GM12891 (cell line): ENCODE results near the gene DUSP22.

Source experiments
- POLR2A ChIP-seq: IDR thresholded peaks from 2 replicates; pipeline ENCODE4 v1.6.1; 2011; ENCODE audit warnings: low read depth, low read length, control low read depth
- POLR2AphosphoS5 ChIP-seq: IDR thresholded peaks from 2 replicates; pipeline ENCODE4 v1.6.1; 2011; ENCODE audit warnings: low read depth, low read length, control low read depth
- POU2F2 ChIP-seq: IDR thresholded peaks from 2 replicates; pipeline ENCODE4 v1.6.1; 2011; ENCODE audit warnings: low read depth, mild to moderate bottlenecking, control low read depth, low read length, moderate library complexity

DNA sequence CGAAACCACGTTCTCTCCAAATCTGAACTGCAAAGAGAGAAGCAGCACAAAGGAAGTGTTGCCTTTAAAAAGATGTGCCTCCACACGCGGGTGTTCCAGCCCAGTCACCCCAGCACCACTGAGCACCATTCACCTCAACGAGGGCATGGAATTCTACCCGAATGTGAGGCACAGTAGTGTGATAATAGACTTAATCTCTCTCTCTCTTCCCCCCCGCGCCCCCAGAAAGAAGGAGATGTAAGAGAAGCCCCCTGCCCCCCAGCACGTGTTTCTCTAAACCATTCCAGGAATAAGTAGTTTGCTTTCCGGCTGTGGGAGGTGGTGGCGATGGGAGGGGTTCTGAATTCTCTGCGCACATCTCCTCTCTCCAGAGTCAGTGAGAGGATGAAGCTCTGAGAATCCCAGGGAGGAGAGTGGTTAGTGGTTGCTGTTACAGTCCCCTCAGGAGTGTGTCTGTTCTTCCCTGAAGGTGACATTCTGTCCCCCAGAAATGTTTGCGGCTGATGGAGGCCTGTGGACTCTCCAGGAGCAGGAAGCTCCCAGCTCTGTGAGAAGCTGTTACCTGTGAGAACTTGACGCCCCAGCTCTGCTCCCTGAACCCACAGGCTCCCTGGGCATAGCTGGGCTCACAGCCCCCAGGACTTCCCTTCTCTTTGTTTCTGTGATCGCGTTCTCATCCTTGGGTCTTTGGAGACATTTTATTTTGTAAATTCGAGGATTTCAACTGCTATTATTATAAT is 75.8 kb downstream of the DUSP22 start:
- no peak for TF ChIP-seq POLR2AphosphoS5
- no peak for TF ChIP-seq POLR2A
- TF ChIP-seq POU2F2, result no peak
